Ovary (tissue), 9 donors: ENCODE data around the gene MOB3B. TPM values are rescaled to one million over a fixed set of nuclear protein-coding genes. Genes with fewer than 3 reads are reported as not detected.

Experiments used
- DNase-seq, 5 donors: peaks; one replicate each; pipeline ENCODE4 v3.0.0-alpha.2; 2019 to 2020
- H3K27ac ChIP-seq, 2 donors: fragments of 200-600 bp; one replicate each; pipeline versions ENCODE4 v1.5.1 to v1.8.0; 2019 to 2022
- H3K27me3 ChIP-seq: fragments of 200-600 bp; one replicate; pipeline ENCODE4 v1.8.0; 2022
- H3K36me3 ChIP-seq: fragments of 200-600 bp; sonication (generic); one replicate; pipeline ENCODE4 v1.5.1; 2019
- H3K4me1 ChIP-seq: one replicate; pipeline ENCODE4 v1.8.1; 2013; ENCODE audit warnings: mild to moderate bottlenecking, moderate library complexity; ENCODE audit not compliant: insufficient read depth
- H3K4me3 ChIP-seq: fragments of 200-600 bp; sonication (generic); one replicate; pipeline ENCODE4 v1.5.1; 2017
- H3K9me3 ChIP-seq, 2 donors: fragments of 200-600 bp in 1 of 2; sonication (generic) in 1 of 2; one replicate each; pipeline versions ENCODE4 v1.5.1 to v1.8.1; 2013 to 2019; ENCODE audit warnings: mild to moderate bottlenecking in 1 of 2, moderate library complexity in 1 of 2
- EP300 ChIP-seq: sonication (generic); formaldehyde crosslinking; IDR thresholded peaks from one replicate; pipeline ENCODE4 v1.6.1; 2017; ENCODE audit warnings: antibody characterized with exemption
- POLR2A ChIP-seq: fragments of 450-650 bp; IDR thresholded peaks from one replicate; pipeline ENCODE4 v1.6.1; 2017; ENCODE audit warnings: antibody characterized with exemption, mild to moderate bottlenecking, moderate library complexity
- WGBS, 3 donors: extraction: QIAGEN DNeasy Blood & Tissue Kit in 1 of 3; methylation state at CpG; one replicate each; pipeline versions ENCODE4 v1.1.5 to v1.1.7; 2013 to 2017; 5-methylcytosine and 5-hydroxymethylcytosine counted together
- intact Hi-C, 4 donors: fragments of 100-400 bp; cut with DNase I; formaldehyde crosslinking; loops; one replicate each; pipeline versions ENCODE4 v1.11.0 to v1.15.1; 2022 to 2023
- polyA plus RNA-seq, 2 donors: library from polyadenylated mRNA; stranded (reverse); fragments of 200-250 nt in 1 of 2; fragments of 350-450 nt in 1 of 2; fragmentation: Illumina TruSeq in 1 of 2; extraction: RNeasy Lipid Tissue Mini Kit (QIAGEN cat#74804) in 1 of 2; gene quantifications; one replicate each; pipeline ENCODE4 v1.2.3, GENCODE V29; 2013 to 2014
- total RNA-seq, 7 donors: library from RNA; depleted of rRNA in 2 of 7; stranded (reverse); fragments of >200 nt in 2 of 7; fragmentation: NEBNext Ultra II Directional in 3 of 7; extraction: Animal tissue kit (Norgen Biotek cat#: 25700) in 3 of 7; gene quantifications; one replicate each; pipeline versions ENCODE4 v1.1.0 to v1.2.4, GENCODE V29; 2016 to 2023
- TF ChIP-seq, protein P1 (sequence below), 3 donors: fragments of 450-650 bp in 2 of 3; fragments of 200-600 bp in 1 of 3; IDR thresholded peaks; one replicate each; pipeline versions ENCODE4 v1.5.1 to v1.8.0; 2016 to 2022; ENCODE audit warnings: antibody characterized with exemption in 3 of 3, mild to moderate bottlenecking in 1 of 3
- donor health status: DM: no; HTN: no; CAD: no; lungs with moderate emphysema.
- donor health status: DM: no; HTN: no; CAD: no.
- donor health status: Bipolar disorder and iron deficiency.
- donor health status: DM: yes; HTN: yes; CAD: no.
- donor health status: DM: no; HTN: no; CAD: no.
- donor health status: DM: yes; HTN: yes; CAD: no.

MOB3B gene
- total and polyA plus RNA-seq, 9 donors, result 16.3 to 68.2 (median 28.1) TPM

DNA sequence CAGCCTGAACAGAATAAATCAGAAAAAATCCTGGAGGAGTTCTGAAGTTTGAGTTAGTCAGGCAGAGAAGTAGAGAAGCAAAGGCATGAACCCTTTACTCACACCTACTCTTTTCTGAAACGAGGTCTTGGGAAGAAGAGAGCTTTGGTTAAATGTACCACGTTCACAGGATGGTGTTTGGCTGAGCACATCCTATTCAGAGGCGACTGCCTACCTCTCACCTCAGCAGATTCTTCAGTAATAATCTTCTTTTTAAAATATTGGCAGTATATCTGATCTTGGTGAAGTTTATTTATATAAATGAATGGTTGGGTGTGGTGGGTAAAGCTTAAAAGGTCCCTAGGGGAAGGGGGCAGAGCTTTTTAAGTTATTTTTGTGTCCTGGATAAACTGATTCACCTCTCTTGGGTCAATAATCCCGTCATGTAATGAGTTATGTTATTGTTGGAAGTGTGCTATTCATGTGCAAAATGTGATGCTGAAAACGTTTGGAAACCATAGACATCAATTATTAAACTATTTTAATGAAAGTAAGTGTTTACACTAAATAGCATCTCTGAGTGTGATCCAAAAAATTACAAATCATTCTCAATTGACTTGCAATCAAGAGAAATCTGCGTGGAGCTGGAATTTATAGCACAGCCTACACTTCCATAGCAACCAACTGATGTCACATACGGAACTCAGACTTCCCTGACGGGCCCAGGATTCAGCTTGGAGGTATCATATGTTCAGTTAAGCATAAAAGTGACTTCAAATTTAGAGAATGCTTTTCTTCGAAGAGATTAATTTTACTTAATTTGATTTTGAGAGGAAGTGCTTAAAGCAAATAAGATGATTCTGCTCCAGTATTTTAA, 138.3 kb downstream of the MOB3B start:
- no peaks in the 10 kb centered on the region for H3K27me3 ChIP-seq
- intact Hi-C loops, result no loop called here
- H3K4me1 ChIP-seq, result peaks cover 26% of the 10 kb centered on the region
- no peaks in the 10 kb centered on the region for H3K9me3 ChIP-seq
- no peak overlapping the region for H3K4me3 ChIP-seq
- H3K27ac ChIP-seq, result no peak overlapping the region
- TF ChIP-seq, protein P1, sequence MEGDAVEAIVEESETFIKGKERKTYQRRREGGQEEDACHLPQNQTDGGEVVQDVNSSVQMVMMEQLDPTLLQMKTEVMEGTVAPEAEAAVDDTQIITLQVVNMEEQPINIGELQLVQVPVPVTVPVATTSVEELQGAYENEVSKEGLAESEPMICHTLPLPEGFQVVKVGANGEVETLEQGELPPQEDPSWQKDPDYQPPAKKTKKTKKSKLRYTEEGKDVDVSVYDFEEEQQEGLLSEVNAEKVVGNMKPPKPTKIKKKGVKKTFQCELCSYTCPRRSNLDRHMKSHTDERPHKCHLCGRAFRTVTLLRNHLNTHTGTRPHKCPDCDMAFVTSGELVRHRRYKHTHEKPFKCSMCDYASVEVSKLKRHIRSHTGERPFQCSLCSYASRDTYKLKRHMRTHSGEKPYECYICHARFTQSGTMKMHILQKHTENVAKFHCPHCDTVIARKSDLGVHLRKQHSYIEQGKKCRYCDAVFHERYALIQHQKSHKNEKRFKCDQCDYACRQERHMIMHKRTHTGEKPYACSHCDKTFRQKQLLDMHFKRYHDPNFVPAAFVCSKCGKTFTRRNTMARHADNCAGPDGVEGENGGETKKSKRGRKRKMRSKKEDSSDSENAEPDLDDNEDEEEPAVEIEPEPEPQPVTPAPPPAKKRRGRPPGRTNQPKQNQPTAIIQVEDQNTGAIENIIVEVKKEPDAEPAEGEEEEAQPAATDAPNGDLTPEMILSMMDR (IDR thresholded peaks at IDR 0.05), result no peak
- no peak for TF ChIP-seq EP300
- TF ChIP-seq POLR2A, result no peak
- WGBS, 3 donors, result 74 to 78% (median 75%) methylated on average over 9 of the region's 9 CpGs
- H3K36me3 ChIP-seq, result no peaks in the 10 kb centered on the region
- no peak for DNase-seq

DNA sequence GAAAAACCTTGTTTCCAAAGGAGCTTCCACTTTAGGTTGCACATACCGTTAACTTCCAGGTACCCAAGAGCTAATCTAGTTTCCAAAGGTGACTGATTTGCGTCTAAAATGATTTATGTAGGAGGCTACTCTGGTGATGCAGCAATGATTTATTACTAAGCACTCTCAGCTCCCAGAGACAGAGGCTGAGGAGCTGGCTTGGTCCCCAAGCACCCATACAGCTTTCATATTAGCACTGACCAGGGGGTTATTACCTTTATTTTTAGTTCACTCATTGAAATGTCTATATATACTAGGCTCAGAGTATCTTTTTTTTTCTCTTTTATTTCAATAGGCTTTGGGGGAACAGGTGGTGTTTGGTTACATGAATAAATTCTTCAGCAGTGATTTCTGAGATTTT, 141.5 kb downstream of the MOB3B start:
- intact Hi-C loops, result loop anchor here in 1 of 4 donors (10.0 kb wide), 1 partner anchor 67 kb away; no protein-coding TSS in a partner anchor
- Histone ChIP-seq H3K27me3 (no peaks in the 10 kb centered on the region), H3K4me1 (peaks cover 8% of the 10 kb centered on the region), H3K9me3 (no peaks in the 10 kb centered on the region), H3K27ac (no peak overlapping the region), H3K36me3 (no peaks in the 10 kb centered on the region), H3K4me3 (no peak overlapping the region)
- TF ChIP-seq, protein P1 (IDR thresholded peaks at IDR 0.05), result no peak
- TF ChIP-seq POLR2A (no peak), EP300 (no peak)
- WGBS, 3 donors, result 92 to 95% (median 92%) methylated on average over 2 of the region's 2 CpGs
- DNase-seq, result no peak

DNA sequence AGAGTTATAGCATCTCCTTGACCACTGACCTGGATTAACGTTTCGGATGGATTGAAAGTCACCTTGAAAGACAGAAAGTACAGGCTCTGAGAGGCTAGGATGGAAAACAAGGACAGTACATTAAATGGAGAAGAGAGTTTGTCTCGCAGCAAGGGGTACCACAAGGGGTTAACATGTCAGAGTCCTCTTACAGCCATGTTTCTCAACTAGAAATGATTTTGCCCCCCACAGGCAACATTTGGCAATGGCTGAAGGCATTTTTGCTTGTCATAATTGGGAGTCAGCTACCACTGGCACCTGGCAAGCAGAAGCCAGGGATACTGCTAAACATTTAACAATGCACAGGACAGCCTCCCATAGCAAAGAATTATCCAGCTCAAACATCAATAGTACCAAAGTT, 141.9 kb downstream of the MOB3B start:
- peaks cover 8% of the 10 kb centered on the region for H3K4me1 ChIP-seq
- intact Hi-C loops, result loop anchor here in 1 of 4 donors (10.0 kb wide), 1 partner anchor 67 kb away; no protein-coding TSS in a partner anchor
- H3K4me3 ChIP-seq, result no peak overlapping the region
- 80 to 81% (median 80%) methylated on average over 3 of the region's 3 CpGs for WGBS, 3 donors
- DNase-seq, result no peak
- no peaks in the 10 kb centered on the region for H3K9me3 ChIP-seq
- no peaks in the 10 kb centered on the region for H3K27me3 ChIP-seq
- H3K27ac ChIP-seq, result no peak overlapping the region
- TF ChIP-seq POLR2A (no peak), EP300 (no peak)
- TF ChIP-seq, protein P1 (IDR thresholded peaks at IDR 0.05), result no peak
- no peaks in the 10 kb centered on the region for H3K36me3 ChIP-seq

DNA sequence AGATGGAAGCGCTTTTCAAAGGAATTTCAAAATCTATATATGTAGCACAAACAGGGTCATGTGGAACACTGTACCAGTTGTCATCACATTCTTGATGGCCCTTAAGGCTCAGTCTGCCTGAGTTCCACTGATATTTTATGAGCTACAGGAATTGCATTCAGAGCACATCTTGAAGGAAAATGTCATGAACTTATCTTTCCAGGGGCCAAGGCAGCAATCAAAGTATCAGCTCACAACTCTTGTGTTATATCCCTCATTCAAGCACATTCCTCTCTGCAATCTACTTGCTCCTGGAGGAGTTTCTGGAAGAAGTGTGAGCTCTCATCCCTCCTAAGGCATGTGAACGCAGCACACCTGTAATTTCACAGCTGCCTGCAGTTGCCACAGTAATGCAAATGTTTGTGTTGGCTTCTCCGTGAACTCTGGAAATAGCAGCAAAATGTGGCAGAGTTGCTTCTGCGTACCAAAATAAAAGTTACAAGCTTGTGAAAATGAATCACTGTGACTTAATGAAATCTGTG, 143.0 kb downstream of the MOB3B start:
- Histone ChIP-seq H3K4me3 (no peak overlapping the region), H3K27ac (no peak overlapping the region), H3K27me3 (no peaks in the 10 kb centered on the region), H3K36me3 (no peaks in the 10 kb centered on the region), H3K4me1 (peaks cover 8% of the 10 kb centered on the region), H3K9me3 (no peaks in the 10 kb centered on the region)
- intact Hi-C loops, result loop anchor here in 1 of 4 donors (10.0 kb wide), 1 partner anchor 68 kb away; no protein-coding TSS in a partner anchor
- DNase-seq, result no peak
- 49 to 83% (median 64%) methylated on average over 4 of the region's 4 CpGs for WGBS, 3 donors
- TF ChIP-seq EP300 (no peak), POLR2A (no peak)
- TF ChIP-seq, protein P1 (IDR thresholded peaks at IDR 0.05), result no peak
